NCI-H1092 treated with DMSO at 0.1 percent for 48 hours (cell line): ENCODE data around the gene SLC39A5.

Experiments
- DNase-seq: peaks from one replicate; lab custom pipeline; 2025; lab: John Stamatoyannopoulos, UW

Gene SLC39A5

GRCh38 chr12:56213878-56214277 lies 16.0 kb upstream of the SLC39A5 start:
- DNase-seq, result no peak

GRCh38 chr12:56216461-56216860 lies 13.4 kb upstream of the SLC39A5 start:
- DNase-seq, result no peak

- no peak for DNase-seq
Measured at GRCh38 chr12:56219840-56220239, 10.0 kb upstream of the SLC39A5 start.

GRCh38 chr12:56220611-56221231 lies 9.1 kb upstream of the SLC39A5 start:
- DNase-seq, result no peak

- DNase-seq, result peak; percentile 24
Measured at GRCh38 chr12:56221232-56221756, 8.6 kb upstream of the SLC39A5 start.

- peak; percentile 89 for DNase-seq
Measured at GRCh38 chr12:56221757-56222530, 7.9 kb upstream of the SLC39A5 start, which contains the start of gene RNF41. RNF41 (minus strand) TSS chr12:56221922; CDS start chr12:56214047, 7,875 bp downstream.

GRCh38 chr12:56222531-56222895 lies 7.3 kb upstream of the SLC39A5 start:
- no peak for DNase-seq

GRCh38 chr12:56223571-56224101 lies 6.2 kb upstream of the SLC39A5 start:
- DNase-seq, result no peak

- peak; percentile 93 for DNase-seq
Measured at GRCh38 chr12:56224102-56224701, 5.6 kb upstream of the SLC39A5 start, which contains the start of gene NABP2. NABP2 (plus strand) TSS chr12:56224342; CDS start chr12:56224857, 515 bp downstream.

- no peak for DNase-seq
Measured at GRCh38 chr12:56224954-56225353, 4.9 kb upstream of the SLC39A5 start.

GRCh38 chr12:56229082-56229481 lies 769 bp upstream of the SLC39A5 start:
- no peak for DNase-seq

GRCh38 chr12:56230432-56231183 lies 757 bp downstream of the SLC39A5 start:
- DNase-seq, result no peak

- DNase-seq, result no peak
Measured at GRCh38 chr12:56231184-56231582, 1.3 kb downstream of the SLC39A5 start.

- DNase-seq, result no peak
Measured at GRCh38 chr12:56234746-56235436, 5.0 kb downstream of the SLC39A5 start.

- DNase-seq, result no peak
Measured at GRCh38 chr12:56236091-56236490, 6.2 kb downstream of the SLC39A5 start.

- no peak for DNase-seq
Measured at GRCh38 chr12:56236985-56237384, 7.1 kb downstream of the SLC39A5 start.

- DNase-seq, result no peak
Measured at GRCh38 chr12:56237552-56237951, 7.7 kb downstream of the SLC39A5 start.

- DNase-seq, result no peak
Measured at GRCh38 chr12:56241424-56242303, 11.8 kb downstream of the SLC39A5 start.

GRCh38 chr12:56242986-56243385 lies 13.1 kb downstream of the SLC39A5 start:
- no peak for DNase-seq

- no peak for DNase-seq
Measured at GRCh38 chr12:56243731-56244181, 13.9 kb downstream of the SLC39A5 start.
